ENCODE results near the gene RBM10.

The RBM10 gene

DNA sequence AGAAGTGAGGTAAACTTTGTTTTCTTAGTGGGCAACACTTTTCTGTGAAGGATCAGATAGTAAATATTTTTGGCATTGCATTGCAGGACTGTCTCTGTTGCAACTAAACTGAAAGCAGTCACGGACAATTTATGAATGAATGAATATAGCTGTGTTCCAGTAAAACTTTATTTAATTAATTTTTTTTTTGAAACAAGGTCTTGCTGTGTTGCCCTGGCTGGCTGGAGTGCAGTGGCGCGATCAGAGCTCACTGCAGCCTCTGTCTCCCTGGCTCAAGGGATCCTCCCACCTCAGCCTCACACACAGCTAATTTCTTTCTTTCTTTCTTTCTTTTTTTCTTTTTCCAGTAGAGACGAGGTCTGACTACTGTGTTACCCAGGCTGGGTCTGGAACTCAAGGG lies 15.8 kb downstream of the RBM10 start:
- DNase-seq: no peak
- H3K36me3 ChIP-seq (replicated peaks): peaks cover 10% of the 10 kb centered on the region
- H3K27me3 ChIP-seq (replicated peaks): no peaks in the 10 kb centered on the region
- in situ Hi-C loops (cut with HindIII; ENCODE audit: low pct_ligation_motif_present, low sequenced_read_pairs): no loop called here
- H3K4me3 ChIP-seq (ENCODE audit: low read depth, low read length): no peak overlapping the region
- TF ChIP-seq, protein P1, sequence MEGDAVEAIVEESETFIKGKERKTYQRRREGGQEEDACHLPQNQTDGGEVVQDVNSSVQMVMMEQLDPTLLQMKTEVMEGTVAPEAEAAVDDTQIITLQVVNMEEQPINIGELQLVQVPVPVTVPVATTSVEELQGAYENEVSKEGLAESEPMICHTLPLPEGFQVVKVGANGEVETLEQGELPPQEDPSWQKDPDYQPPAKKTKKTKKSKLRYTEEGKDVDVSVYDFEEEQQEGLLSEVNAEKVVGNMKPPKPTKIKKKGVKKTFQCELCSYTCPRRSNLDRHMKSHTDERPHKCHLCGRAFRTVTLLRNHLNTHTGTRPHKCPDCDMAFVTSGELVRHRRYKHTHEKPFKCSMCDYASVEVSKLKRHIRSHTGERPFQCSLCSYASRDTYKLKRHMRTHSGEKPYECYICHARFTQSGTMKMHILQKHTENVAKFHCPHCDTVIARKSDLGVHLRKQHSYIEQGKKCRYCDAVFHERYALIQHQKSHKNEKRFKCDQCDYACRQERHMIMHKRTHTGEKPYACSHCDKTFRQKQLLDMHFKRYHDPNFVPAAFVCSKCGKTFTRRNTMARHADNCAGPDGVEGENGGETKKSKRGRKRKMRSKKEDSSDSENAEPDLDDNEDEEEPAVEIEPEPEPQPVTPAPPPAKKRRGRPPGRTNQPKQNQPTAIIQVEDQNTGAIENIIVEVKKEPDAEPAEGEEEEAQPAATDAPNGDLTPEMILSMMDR (IDR thresholded peaks at IDR 0.05; ENCODE audit: low read depth, low read length, missing control alignments): no peak
- no peak overlapping the region for H3K27ac ChIP-seq

DNA sequence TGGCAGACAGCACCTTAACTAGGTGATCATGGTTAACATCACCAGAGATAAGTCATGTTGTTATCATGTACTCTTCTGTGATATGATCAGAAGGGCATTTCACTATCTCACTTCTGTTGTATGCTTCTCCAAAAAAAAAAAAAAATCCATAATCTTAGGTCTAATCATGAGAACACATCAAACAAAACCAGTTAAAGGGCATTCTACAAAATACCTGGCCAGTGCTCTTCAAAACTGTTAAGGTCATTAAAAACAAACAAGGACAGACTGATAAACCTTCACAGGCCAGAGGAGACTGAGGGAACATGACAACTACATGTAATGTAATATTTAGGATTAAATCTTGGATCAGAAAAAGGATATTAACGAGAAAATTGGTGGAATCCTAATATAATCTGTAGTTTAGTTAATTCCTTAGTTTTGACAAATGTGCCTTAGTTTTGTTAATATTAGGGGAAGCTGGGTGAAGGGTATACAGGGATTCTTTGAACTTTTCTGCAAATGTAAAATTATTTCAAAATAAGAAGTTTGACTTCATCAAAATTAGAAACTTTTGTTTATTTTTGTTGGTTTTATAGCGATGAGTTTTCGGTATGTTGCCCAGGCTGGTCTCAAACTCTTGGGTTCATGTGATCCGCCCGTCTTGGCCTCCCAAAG lies 18.0 kb downstream of the RBM10 start:
- in situ Hi-C loops (cut with HindIII; ENCODE audit: low pct_ligation_motif_present, low sequenced_read_pairs): no loop called here
- Histone ChIP-seq H3K36me3 (replicated peaks) (no peaks in the 10 kb centered on the region), H3K27me3 (replicated peaks) (no peaks in the 10 kb centered on the region), H3K4me3 (ENCODE audit: low read depth, low read length) (no peak overlapping the region), H3K27ac (no peak overlapping the region)
- DNase-seq: no peak
- TF ChIP-seq, protein P1 (IDR thresholded peaks at IDR 0.05; ENCODE audit: low read depth, low read length, missing control alignments): no peak

DNA sequence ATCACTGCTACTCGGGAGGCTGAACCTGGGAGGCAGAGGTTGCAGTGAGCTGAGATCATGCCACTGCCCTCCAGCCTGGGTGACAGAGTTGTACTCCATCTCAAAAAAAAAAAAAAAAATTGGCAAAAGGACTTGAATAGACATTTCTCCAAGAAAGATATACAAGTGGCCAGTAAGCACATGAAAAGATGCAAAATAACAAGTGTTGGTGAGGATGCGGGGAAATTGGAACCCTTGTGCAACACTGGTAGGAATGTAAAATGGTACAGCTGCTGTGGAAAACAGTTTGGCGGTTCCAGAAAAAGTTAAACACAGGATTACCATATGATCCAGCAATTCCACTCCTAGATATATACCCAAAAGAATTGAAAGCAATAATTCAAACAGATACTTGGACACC lies 19.4 kb downstream of the RBM10 start:
- no peak overlapping the region for H3K27ac ChIP-seq
- no peak for DNase-seq
- H3K4me3 ChIP-seq (ENCODE audit: low read depth, low read length): no peak overlapping the region
- H3K36me3 ChIP-seq (replicated peaks): no peaks in the 10 kb centered on the region
- in situ Hi-C loops (cut with HindIII; ENCODE audit: low pct_ligation_motif_present, low sequenced_read_pairs): no loop called here
- TF ChIP-seq, protein P1 (IDR thresholded peaks at IDR 0.05; ENCODE audit: low read depth, low read length, missing control alignments): no peak
- no peaks in the 10 kb centered on the region for H3K27me3 ChIP-seq (replicated peaks)

DNA sequence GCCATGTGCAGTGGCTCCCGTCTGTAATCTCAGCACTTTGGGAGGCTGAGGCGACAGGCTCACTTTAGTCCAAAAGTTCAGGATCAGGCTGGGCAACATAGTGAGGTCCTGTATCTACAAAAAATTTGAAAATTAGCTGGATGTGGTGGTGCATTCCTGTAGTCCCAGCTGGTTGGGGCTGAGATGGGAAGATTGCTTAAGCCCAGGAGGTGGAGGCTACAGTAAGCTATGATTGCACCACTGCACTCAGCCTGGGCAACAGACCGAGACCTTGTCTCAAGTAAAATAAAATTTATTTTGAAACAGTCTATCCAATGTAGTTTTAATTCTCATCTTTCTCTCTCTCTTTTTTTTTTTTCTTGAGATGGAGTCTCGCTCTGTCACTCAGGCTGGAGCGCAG lies 21.1 kb downstream of the RBM10 start:
- Histone ChIP-seq H3K27me3 (replicated peaks) (no peaks in the 10 kb centered on the region), H3K4me3 (ENCODE audit: low read depth, low read length) (no peak overlapping the region), H3K36me3 (replicated peaks) (no peaks in the 10 kb centered on the region), H3K27ac (no peak overlapping the region)
- in situ Hi-C loops (cut with HindIII; ENCODE audit: low pct_ligation_motif_present, low sequenced_read_pairs): no loop called here
- DNase-seq: no peak
- TF ChIP-seq, protein P1 (IDR thresholded peaks at IDR 0.05; ENCODE audit: low read depth, low read length, missing control alignments): no peak

DNA sequence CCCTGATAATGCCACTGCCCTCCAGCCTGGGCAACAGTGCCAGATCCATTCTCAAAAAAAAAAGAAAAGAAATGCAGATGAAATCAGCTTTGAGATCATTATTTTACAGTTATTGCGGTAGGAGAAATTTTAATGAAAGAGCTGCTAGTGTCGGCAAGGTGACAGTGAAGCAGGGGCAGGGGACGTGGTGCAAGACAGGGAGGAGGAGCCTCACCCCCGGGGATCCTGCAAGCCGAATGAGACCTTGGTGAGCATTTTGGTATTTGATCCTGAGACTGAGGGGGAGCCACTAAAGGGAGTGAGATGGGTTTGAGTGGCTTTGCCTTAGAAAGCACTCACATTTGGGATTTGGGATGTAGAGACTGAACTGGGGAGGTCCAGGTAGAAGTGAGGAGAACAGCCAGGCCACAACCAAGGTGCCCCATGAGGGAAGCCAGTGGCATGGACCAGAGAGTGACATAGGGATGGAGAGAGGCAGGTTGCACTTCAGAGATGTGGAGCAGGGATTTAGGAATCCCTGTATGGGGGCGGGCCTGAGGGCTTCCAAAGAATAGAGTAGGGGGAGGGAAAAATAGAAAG lies 23.6 kb downstream of the RBM10 start:
- in situ Hi-C loops (cut with HindIII; ENCODE audit: low pct_ligation_motif_present, low sequenced_read_pairs): no loop called here
- no peak overlapping the region for H3K27ac ChIP-seq
- no peak overlapping the region for H3K4me3 ChIP-seq (ENCODE audit: low read depth, low read length)
- peaks cover 8% of the 10 kb centered on the region for H3K36me3 ChIP-seq (replicated peaks)
- DNase-seq: no peak
- no peaks in the 10 kb centered on the region for H3K27me3 ChIP-seq (replicated peaks)
- TF ChIP-seq, protein P1 (IDR thresholded peaks at IDR 0.05; ENCODE audit: low read depth, low read length, missing control alignments): no peak

DNA sequence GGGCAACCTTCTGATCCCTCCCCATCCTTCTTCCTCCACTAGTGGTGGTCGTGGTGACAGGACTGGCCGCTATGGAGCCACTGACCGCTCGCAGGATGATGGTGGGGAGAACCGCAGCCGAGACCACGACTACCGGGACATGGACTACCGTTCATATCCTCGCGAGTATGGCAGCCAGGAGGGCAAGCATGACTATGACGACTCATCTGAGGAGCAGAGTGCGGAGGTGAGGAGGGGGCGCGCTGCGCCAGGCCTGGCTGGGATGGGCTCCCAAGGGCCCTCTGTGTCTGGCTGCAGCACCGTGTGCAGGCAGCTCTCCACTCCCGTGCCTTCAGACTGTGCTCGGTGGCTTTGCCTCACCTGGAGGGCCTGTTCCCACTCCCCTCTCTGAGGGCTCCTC lies 24.3 kb downstream of the RBM10 start:
- Histone ChIP-seq H3K36me3 (replicated peaks) (peaks cover 8% of the 10 kb centered on the region), H3K27me3 (replicated peaks) (no peaks in the 10 kb centered on the region), H3K27ac (no peak overlapping the region), H3K4me3 (ENCODE audit: low read depth, low read length) (no peak overlapping the region)
- TF ChIP-seq, protein P1 (IDR thresholded peaks at IDR 0.05; ENCODE audit: low read depth, low read length, missing control alignments): no peak
- in situ Hi-C loops (cut with HindIII; ENCODE audit: low pct_ligation_motif_present, low sequenced_read_pairs): no loop called here
- DNase-seq: no peak

Measured in brain microvascular endothelial cell (primary cell).